C1 segment of cervical spinal cord (tissue), 14 donors: ENCODE measurements around the gene TMC8.
A peak's percentile ranks its signal among the peaks of the same experiment; 100 is the strongest.
"Not testable (repeated sequence)": the region's sequence is repeated elsewhere in the genome, so short reads cannot be mapped to it uniquely, and the experiment has no call there.

Experiments used
- DNase-seq, 14 donors: peaks; one replicate each; lab custom pipeline; 2025; lab: John Stamatoyannopoulos, UW

Gene TMC8

DNA sequence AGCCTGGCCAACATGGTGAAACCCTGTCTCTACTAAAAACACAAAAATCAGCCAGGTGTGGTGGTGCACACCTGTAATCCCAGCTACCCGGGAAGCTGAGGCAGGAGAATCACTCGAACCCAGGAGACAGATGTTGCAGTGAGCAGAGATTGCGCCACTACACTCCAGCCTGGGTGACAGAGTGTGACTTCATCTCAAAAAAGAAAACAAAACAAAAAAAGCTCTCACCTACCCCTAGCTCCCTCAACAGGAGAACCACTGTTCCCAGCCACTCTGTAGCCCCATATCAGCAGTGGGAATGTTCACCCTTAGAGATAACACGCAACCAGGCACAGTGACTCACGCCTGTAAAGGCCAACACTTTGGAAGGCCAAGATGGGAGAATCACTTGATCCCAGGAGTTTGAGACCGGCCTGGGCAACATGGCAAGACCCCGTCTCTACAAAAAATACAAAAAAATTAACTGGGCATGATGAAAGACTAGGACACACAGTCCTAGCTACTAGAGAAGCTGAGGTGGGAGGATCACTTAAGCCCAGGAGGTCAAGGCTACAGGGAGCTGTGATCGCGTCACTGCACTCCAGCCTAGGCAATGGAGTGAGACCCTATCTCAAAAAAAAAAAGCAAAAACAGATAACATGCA lies 5.4 kb downstream of the TMC8 start:
- no peak for DNase-seq

DNA sequence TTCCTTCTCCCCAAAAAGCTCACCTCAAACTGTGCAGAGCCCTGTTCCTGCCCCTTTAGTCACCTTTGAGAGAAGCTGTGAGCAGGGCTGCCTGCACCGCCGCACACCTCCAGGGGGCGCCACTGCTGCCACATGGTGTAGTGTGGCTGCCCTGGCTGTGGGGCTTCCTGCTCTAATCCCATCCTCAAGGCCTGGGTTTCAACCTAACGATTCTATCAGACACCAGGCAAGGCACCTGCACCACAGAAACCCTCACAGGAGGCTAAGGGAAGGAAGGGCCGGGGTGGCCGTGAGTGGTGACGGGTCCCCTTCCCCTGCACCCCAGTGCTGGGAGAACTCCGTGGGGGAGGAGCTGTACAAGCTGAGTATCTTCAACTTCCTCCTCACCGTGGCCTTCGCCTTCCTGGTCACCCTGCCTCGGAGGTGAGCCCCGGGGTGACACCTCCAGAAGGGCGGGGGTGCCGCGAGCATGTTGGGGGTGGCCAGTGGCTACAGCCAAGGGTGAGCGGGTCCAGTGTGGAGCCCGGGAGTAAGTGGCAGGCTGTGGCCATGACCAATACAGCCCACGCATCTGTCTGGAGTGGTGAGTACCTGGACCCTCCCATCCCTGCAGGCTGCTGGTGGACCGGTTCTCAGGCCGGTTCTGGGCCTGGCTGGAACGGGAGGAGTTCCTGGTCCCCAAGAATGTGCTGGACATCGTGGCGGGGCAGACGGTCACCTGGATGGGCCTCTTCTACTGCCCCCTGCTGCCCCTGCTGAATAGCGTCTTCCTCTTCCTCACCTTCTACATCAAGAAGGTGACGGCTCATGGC lies 7.0 kb downstream of the TMC8 start:
- DNase-seq: no peak

DNA sequence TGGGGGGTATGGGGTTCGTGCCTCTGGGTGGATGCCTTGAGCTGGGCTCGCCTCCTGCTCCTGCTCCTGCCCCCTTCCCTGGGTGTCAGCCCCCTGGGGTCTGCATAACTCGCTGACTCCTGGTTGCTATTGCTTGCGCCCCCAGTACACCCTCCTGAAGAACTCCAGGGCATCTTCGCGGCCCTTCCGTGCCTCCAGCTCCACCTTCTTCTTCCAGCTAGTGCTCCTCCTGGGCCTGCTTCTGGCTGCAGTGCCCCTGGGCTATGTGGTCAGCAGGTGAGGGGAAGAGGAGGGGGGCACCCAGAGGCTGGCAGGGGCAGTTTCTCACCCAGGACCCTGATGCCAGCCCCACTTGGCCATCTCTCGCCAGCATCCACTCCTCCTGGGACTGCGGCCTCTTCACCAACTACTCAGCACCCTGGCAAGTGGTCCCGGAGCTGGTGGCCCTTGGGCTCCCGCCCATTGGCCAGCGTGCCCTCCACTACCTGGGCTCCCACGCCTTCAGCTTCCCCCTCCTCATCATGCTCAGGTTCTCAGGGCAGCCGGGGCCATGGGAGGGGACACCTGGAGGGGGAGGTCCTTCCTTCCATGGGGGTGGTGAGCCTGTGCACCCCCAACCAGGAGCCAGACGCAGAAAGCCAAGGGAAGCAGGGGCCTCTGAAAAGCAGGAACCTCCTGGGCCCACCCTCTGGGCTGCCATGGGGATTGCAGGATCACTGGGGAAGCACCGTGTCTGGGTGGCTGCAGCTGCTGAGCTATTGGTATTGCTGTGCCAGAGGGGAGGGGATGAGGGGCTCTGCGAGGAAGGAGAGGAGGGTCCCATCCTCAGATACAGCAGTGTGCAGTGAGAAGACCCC lies 7.9 kb downstream of the TMC8 start:
- no peak for DNase-seq

DNA sequence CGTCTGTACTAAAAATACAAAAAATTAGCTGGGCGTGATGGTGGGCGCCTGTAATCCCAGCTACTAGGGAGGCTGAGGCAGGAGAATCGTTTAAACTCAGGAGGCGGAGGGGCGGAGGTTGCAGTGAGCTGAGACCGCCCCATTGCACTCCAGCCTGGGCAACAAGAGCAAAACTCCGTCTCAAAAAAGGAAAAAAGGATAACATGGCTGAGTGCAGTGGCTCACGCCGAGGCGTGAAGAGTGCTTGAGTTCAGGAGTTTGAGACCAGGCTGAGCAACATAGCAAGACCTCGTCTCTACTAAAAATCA lies 9.2 kb downstream of the TMC8 start:
- not testable (repeated sequence) for DNase-seq

DNA sequence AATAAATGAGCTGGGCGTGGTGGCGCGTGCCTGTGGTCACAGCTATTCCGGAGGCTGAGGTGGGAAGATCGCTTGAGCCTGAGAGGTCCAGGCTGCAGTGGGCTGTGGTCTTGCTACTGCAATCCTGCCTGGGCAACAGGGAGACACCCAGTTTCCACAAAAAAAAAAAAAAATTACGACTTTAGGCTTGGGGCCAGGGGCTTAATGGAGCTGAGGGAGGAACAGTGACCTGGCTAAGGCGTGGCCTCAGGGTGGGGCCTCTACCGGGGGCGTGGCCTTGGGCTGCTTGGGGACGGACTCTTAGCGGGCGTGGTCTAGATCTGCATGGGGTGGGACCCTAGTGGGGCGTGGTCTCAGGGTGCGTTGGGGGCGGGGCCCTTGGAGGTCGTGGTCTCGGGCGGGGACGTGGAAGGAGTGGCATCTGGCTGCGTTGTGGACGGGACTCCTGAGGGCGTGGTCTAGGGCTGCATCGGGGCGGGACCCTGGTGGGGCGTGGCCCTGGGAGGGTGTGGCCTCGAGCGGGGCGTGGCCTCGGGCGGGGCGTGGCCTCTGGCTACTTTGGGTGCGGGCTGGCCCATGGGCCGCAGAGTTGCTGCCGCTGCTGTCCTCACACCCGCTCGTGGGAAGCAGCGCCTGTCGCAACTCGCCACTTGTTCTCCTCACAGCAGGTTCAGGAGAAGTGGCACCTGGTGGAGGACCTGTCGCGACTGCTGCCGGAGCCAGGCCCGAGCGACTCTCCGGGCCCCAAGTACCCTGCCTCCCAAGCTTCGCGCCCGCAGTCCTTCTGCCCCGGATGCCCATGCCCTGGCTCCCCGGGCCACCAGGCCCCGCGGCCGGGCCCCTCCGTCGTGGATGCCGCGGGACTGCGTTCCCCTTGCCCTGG lies 9.8 kb downstream of the TMC8 start:
- peak in 5 of 14 donors; percentile 15 to 60 (median 35) for DNase-seq

DNA sequence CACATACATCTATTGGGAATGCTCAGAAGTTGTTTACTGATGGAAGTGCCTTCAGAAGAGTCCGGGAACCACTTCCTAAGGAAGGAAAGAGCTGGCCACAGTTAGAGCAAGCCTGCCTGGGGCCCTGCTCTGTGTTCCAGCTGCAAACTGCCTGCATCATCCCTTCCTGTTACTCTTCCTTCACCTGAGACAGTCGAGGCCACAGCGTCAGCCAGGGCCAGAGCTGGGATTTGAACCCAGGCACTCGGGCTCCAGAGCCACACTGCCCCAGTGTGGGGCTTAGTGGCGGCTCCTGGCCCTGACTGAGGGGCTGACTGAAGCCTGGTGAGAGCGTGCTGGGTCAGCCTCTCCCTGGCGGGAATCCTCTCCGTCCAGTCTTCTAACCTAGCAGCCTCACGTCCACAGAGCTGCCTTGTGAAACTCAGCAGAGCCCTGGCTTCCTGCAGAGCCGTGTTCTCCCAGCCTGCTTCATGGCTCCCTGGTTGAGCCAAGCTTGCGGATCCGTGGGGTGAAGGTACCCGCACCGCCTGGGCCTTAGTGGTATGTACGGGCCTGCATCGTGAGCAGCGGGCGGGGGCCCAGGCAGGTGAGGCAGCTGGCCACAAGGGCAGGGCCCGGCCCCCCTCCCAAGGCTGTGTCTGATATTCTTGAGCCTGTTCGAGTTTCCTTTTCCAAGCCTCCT lies 11.0 kb downstream of the TMC8 start:
- no peak for DNase-seq

DNA sequence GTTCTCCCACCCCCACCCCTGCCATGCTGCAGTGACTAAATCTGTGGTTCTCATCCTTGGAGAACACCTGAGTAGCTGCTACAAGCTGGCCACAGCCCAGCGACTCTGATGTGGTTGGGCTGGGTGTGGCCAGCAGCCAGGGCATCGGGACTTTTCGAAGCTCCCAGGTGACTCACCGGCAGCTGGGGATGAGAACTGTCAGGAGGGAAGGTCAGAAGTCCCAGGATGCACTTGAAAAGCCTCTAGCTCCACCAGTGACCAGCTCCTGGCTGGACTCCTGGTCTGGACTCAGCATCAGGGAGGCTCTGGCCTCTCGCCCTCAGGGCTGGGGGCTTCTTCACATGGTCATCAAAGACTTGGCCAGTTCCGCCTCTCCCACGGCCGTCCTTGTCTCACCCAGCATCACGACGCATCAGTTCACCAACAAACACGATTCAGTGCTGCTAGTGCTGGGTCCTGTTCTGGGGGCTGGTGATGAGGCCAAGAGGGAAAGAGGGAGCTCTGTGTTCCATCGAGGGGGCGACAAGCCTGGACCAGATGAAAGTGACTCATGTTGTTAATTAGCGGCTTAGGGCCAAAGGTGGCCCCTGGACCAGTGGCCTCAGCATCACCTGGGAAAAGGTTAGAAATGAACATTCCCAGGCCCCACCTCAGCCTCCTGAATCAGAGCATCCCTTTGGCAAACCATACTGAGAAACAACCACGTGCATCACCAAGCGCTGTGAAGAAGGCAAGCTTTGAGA lies 11.7 kb downstream of the TMC8 start:
- no peak for DNase-seq

DNA sequence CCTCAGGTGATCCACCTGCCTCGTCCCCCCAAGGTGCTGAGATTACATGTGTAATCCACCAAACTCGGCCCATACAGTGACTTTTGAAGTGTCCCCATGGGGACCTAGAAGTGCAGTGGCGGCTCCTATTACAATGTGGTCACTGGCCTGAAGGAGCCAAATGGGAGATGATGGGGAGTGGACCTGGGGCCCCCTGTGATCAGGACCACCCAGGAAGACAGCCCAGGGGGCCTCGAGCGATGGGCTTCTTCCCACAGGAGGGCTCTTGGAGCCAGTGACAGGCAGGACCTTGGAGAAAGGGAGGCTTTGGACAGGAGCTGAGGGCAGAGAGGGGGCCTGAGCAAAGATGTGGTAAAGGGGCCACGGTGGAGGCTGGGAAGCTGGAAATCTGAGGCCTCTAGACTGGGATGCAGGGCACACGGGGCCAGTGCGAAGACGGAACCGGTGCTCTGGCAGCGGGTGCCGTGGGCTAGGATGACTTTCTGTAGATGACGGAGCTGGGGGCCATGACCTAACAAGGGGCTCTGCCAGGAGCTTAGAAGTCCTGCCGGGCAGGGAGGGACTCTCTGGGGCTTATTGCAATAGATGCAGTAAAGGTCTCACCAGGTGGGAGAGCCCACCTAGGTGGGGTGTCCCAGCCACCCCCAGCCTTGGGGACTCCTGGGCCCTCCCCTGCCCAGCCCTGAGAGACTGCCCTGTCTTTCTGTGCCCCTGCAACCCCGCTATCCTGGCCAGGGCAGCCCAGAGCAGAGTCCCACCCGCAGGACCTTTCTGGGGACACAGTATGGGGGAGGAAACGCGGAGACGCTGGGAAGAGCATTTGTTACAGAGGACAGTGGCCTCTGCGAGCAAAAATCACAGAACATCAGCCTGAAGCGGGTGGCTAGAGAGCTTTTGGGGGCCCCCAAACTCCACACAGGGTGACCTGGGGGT lies 12.9 kb downstream of the TMC8 start:
- DNase-seq: no peak

DNA sequence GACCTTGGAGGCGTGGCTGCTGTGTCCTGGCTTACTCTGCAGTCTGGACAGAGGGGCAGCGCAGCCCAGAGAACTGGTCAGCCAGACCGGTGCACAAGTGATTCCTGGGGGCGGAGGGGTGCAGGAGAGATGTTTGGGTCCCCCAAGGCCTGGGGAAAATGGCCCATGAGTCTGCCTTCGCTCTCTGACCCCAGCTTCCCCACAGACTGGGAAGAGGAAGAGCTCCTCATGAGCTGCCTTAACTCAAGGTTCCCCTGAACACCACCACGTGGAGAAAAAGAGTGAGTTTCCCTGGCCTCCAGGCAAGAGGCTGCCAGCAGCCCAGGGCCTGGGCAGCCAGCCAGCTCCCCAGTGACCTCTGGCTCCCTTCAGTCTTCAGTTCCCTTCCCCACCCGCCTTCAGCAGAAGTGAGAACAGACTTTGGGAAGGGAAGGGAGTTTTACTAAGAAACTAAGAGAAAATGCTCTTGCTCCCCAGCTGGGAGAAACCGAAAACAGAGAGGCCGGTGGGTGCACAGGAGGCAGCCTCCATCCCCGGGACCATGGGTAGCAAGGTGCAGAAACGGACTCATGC lies 13.7 kb downstream of the TMC8 start:
- DNase-seq: peak in 10 of 14 donors; percentile 29 to 81 (median 70)

DNA sequence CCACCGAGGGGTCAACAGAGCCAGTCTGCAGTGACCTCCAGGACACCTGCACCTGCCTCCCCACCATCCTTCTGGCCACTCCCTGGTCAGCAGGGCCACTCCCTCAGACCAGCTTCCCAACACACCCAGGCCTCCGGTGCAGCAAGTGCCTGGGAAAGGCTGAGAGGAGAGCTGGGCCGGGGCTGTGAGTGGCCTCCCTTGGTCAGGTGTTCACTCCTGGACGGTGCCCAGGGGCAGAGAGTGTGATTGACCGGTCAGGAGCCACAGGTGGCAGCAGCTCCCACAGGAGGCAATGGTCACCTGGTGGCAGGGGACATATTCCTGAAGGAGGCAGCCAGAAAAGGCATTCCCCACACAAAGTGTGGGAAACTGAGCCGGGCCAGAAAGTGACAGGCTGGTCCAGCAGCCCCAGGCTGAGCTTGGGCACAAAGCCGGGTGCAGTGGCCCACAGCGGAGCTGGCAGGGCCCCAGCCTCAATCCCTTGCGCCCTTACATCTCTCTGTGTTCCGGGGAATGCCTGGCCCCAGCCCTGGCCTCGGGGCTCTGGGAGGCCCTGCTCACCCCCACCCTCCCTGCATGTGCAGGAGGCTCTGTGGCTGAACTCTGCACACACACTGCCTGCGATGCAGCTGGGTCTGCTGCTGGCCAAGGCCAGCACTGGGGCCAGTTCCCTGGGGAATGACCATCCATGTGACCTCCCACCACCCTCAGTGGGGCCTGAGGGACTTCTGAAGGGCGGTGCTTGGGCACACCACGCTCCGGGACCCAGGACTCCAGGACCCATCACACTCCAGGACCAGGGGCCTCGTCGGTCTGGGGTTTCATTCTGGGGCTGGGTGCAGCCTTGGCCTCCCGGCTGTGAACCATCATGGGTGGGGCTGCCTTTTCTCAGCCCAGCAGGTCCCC lies 14.4 kb downstream of the TMC8 start:
- peak in 10 of 14 donors; percentile 34 to 78 (median 50) for DNase-seq

DNA sequence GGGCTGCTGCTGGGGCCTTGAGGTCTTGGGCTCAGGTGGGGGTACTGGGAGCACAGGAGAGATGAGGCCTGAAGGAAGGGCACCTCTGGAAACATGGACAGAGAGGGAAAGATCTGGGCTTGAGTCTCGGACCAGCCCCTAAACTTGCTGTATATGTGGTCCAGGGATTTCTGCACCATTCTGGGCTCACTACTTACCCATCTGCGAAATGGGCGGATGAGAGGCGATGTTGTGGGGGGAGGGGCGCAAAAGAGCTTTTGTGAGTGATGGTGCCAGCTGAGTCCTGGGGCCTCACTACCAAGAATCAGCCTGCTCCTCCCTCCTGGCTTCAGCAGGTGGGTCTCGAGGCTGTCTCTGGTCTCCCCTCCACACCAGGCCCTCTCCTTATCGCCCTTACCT lies 15.9 kb downstream of the TMC8 start:
- no peak for DNase-seq

DNA sequence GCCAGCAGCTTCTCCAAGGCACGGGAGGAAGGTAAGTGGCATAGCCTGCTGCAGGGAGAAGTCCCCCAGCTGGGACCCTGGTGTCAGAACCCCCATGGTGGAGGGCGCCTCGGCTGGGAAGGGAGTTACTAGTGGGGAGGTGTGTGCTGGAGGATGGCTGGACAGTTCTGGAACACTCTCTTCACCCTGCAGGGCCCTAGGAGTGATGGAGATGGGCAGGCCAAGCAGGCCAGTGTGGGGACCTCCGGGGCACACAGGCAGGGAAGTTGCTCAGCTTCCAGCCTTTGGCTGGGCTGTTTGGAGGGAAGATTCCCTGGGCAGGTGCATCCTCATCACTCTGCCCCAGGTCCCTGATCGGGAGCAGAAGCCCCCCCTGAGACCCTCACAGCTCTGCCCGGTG lies 16.3 kb downstream of the TMC8 start:
- DNase-seq: no peak

DNA sequence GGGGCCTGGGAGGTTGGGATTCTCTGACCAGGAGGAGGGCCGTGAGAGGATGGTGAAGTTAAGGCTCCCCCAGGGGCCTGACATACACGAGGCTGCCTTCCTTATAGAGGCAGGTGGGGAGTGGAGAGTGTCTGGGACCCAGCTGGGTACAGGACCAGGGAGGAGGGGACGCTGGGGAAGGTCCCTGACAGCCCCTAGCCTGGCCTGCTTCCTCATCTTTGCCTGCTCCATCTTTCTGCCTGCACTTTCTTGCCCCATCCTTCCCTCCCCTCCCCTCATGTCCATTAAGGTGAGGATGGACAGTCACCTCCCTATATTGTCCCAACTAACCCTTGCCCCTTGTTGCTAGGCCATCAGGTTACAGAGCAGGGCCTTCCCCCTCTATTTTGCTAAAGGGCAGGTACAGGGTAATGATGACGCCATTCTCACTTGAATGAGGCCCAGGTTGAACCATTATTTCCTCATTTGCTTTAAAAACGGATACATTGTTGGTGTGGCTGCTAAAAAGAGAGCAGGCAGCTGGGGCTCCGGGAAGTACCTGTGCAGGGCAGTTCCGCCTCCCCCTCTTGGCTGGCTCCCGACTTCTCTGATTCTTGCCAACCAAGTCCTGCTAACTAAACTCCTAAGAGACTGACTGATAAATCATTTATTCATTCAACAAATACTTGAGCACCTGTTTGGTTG lies 16.9 kb downstream of the TMC8 start:
- no peak for DNase-seq

DNA sequence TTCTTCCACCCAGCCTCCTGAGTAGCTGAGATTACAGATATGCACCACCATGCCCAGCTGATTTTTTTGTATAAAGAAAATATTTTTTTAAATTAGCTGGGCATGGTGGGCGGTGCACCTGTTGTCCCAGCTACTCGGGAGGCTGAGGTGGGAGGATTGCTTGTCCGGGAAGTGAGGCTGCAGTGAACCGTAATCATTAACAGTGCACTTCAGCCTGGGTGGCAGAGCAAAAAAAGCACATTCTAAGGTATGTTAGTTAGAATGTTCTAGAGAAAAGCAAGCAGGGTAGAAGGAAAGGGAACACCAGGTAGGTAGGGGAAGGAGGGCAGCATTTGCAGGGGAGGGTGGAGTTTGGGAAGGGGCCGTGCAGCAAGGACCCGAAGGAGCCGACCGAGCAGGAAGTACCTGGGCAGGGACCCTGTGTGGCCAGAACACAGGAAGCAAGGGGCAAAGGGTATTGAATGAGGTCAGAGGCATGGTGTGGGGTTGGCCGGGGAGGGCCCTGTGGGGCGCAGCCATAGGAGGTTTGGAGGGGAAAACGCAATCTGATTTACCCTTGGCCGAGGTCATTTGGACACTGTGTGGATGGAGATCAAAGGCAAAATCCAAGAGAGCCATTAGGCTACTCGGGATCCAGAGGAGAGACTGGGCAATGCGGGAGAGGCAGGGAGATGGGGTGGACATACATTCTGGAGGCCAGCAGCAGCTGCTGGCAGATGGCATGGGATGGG lies 17.9 kb downstream of the TMC8 start:
- no peak for DNase-seq

DNA sequence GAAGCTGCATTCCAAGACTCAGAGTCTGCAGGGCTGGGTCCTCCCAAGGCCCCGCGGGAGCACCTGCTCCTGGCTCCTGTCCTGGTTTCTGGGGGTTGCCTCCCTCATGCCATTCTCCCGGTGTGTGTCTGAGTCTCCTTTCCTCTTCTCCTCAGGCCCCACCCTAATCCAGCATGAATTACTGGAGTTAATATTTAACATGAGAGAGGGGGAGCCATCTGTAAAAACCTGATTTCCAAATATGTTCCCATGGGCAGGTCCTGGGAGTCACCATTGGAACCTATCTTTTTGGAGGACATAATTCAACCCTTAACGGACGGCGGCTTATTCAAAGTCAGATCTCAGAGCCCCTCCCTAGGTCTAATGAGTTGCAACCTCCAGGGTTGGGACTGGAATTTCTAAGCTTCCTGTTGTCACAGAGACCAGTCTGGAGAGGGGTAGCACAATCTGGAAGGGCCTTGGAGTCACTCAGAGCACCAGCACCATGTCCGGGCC lies 21.0 kb downstream of the TMC8 start:
- no peak for DNase-seq
